Naive B cell (primary cell): Measurements from ENCODE around the gene MPV17L2. TPM values are rescaled to one million over a fixed set of nuclear protein-coding genes. Genes with fewer than 3 reads are reported as not detected.
"Not testable (repeated sequence)": the region's sequence is repeated elsewhere in the genome, so short reads cannot be mapped to it uniquely, and the experiment has no call there.

ENCODE experiments used
- ATAC-seq, 2 donors: fragments of 150-1000 bp; cut with Tn5 transposase; 2 replicates each; pipeline ENCODE4 v1.10.0; 2021; ENCODE audit warnings: low read depth in 2 of 2, mild to moderate bottlenecking in 2 of 2, moderate library complexity in 2 of 2
- DNase-seq: peaks from one replicate; pipeline ENCODE4 v3.0.0; 2022
- H3K27ac Mint-ChIP-seq, 6 donors: one replicate each; pipeline ENCODE4 v1.8.0; 2020 to 2022; ENCODE audit warnings: mild to moderate bottlenecking in 6 of 6, mixed read lengths in 6 of 6, moderate library complexity in 5 of 6, inconsistent platforms in 2 of 6
- H3K27me3 Mint-ChIP-seq, 3 donors: one replicate each; pipeline ENCODE4 v1.8.0; 2021 to 2022; ENCODE audit warnings: mixed read lengths in 3 of 3, mild to moderate bottlenecking in 1 of 3
- H3K36me3 Mint-ChIP-seq, 2 donors: one replicate each; pipeline ENCODE4 v1.8.0; 2020 to 2022; ENCODE audit warnings: mixed read lengths in 2 of 2, inconsistent platforms in 1 of 2, mild to moderate bottlenecking in 1 of 2
- H3K4me1 Mint-ChIP-seq, 3 donors: one replicate each; pipeline ENCODE4 v1.8.0; 2020 to 2022; ENCODE audit warnings: mixed read lengths in 3 of 3, inconsistent platforms in 1 of 3, mild to moderate bottlenecking in 1 of 3, moderate library complexity in 1 of 3
- H3K4me3 Mint-ChIP-seq, 8 donors: one replicate each; pipeline ENCODE4 v1.8.0; 2020 to 2022; ENCODE audit warnings: mild to moderate bottlenecking in 8 of 8, mixed read lengths in 8 of 8, moderate library complexity in 8 of 8, inconsistent platforms in 2 of 8
- H3K9me3 Mint-ChIP-seq, 7 donors: one replicate each; pipeline ENCODE4 v1.8.0; 2020 to 2022; ENCODE audit warnings: mixed read lengths in 7 of 7, mild to moderate bottlenecking in 5 of 7, inconsistent platforms in 2 of 7, moderate library complexity in 1 of 7
- polyA plus RNA-seq, 6 donors: library from polyadenylated mRNA; unstranded; fragments of 300-500 nt; fragmentation: Illumina TruSeq; gene quantifications; one replicate each; pipeline ENCODE4 v1.2.3, GENCODE V29; 2021; ENCODE audit warnings: low read depth in 6 of 6

MPV17L2 gene
- polyA plus RNA-seq, 6 donors from 2014 or later, result 1.8 to 12.0 (median 10.2) TPM

DNA sequence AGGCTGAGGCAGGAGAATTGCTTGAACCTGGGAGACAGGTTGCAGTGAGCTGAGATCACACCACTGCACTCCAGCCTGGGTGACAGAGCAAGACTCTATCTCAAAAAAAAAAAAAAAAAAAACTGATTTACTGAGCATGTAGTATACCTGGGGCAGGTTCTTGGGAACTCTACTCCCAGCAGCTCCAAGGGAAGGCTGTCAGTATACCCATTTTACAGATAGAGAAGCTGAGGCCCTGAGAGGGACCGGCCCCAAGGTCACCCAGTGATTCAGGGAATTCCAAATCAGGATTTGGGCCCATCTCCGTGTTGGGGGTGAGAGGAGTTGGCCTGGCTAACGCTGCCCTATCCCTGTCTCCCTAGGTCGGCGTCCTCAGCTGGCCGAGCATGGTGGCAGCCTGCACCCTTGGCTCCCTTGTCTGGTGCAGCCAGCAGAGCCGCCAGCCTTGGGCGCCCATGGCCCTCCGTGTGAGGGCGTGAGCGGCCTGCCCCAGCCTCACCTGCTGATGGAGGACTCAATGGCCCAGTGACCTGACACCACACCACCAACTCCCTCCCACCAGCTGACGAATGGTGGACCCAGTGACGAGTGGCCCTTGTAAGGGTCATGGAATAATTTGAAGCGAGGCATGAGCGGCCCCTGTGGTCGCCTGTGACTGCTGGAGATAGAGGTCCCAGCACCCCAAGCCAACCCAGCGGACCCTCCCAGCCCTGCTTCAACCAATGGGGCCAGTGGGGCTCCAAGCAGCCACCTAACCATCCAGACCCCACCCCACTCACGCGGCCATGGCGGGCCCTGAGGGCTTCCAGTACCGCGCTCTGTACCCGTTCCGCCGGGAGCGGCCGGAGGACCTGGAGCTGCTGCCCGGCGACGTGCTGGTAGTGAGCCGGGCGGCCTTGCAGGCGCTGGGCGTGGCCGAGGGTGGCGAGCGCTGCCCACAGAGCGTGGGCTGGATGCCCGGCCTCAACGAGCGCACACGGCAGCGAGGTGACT is 37.6 kb upstream of the MPV17L2 start:
- Mint-ChIP-seq H3K27me3 (no peaks in the 10 kb centered on the region), H3K9me3 (no peaks in the 10 kb centered on the region), H3K4me3 (peak overlapping the region in 5 of 8 donors; percentile 23 to 92 (median 36)), H3K36me3 (no peaks in the 10 kb centered on the region), H3K27ac (peak overlapping the region in 1 of 6 donors; percentile 39), H3K4me1 (peaks cover 25 to 36% (median 27%) of the 10 kb centered on the region in 3 donors)
- DNase-seq, result no peak
- ATAC-seq, result no peak

GRCh38 chr19:18156268-18156667 is 36.8 kb upstream of the MPV17L2 start:
- H3K9me3 Mint-ChIP-seq, result no peaks in the 10 kb centered on the region
- DNase-seq, result no peak
- peak overlapping the region in 2 of 8 donors; percentile 29 to 75 for H3K4me3 Mint-ChIP-seq
- no peaks in the 10 kb centered on the region for H3K27me3 Mint-ChIP-seq
- peaks cover 31 to 37% (median 32%) of the 10 kb centered on the region in 3 donors for H3K4me1 Mint-ChIP-seq
- no peak for ATAC-seq
- no peaks in the 10 kb centered on the region for H3K36me3 Mint-ChIP-seq
- peak overlapping the region in 1 of 6 donors; percentile 39 for H3K27ac Mint-ChIP-seq

DNA sequence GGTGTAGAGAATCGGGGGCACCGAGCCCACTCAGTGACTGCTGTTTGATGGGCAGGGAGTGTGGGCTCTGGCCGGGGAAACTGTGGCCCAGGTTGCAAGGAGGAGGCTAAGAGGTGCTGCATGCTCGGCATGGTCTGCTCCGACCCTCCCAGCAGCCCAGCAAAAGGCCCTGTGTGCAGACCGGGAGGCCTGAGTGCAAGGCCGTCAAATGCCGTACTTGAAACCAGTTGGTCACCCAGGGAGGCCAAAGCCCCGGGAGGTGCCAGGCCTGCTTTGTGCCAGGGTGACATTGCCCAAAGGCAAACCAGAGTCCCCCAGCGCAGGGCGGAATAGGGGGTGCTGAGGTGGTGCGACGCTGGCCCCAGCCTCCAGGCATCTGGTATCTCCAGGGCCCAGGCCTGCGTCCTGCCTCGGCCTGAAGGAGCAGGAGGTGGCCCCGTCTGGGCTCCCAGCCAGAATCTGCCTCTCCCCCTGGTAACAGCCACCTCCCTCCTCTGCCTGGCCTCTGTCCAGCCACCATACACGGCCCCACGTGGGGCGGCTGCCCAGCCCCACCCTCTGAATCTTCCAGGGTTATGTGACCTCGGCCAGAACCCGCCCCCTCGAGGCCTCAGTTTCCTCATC is 36.1 kb upstream of the MPV17L2 start:
- H3K27ac Mint-ChIP-seq, result peak overlapping the region in 1 of 6 donors; percentile 15
- no peak for ATAC-seq
- peak overlapping the region in 1 of 8 donors; percentile 75 for H3K4me3 Mint-ChIP-seq

DNA sequence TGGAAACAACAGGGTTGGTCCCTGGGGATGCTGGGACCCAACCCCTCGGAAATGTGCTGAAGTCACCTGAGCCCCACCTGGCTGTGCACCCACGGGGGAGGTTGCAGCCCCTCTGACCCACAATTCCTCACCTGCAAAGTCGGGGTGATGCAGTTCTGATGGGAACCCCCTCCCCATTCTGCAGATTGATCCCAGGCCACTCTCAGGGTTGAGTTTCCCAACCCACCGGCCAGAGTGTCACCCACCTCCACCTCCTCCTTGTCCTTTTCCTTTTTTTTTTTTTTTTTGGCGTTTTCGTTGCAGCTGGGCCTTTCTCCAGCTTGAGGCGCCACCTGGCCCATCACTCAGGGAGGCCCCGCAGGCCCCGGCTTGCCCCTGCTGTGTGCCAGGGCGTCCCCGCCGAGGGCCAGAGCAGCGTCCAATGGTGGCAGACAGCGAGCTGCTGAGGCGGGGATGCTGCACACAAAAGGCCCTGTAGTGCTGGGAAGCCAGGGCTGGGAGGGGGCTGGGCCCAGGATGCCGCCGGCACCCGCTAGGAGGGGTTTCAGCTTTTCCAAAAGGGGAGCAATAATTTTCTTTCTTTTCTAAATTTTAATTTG is 35.5 kb upstream of the MPV17L2 start:
- DNase-seq (no peak), ATAC-seq (no peak)
- no peak overlapping the region for H3K4me3 Mint-ChIP-seq
- H3K4me1 Mint-ChIP-seq, result peaks cover 24 to 36% (median 32%) of the 10 kb centered on the region in 3 donors
- no peaks in the 10 kb centered on the region for H3K9me3 Mint-ChIP-seq
- H3K36me3 Mint-ChIP-seq, result no peaks in the 10 kb centered on the region
- H3K27me3 Mint-ChIP-seq, result no peaks in the 10 kb centered on the region
- peak overlapping the region in 2 of 6 donors; percentile 18 to 54 for H3K27ac Mint-ChIP-seq

More for the DNA sequence above, 36.1 kb upstream of the MPV17L2 start:
- peaks cover 28 to 37% (median 36%) of the 10 kb centered on the region in 3 donors for H3K4me1 Mint-ChIP-seq
- H3K36me3 Mint-ChIP-seq, result no peaks in the 10 kb centered on the region
- no peaks in the 10 kb centered on the region for H3K9me3 Mint-ChIP-seq
- DNase-seq, result no peak
- H3K27me3 Mint-ChIP-seq, result no peaks in the 10 kb centered on the region

DNA sequence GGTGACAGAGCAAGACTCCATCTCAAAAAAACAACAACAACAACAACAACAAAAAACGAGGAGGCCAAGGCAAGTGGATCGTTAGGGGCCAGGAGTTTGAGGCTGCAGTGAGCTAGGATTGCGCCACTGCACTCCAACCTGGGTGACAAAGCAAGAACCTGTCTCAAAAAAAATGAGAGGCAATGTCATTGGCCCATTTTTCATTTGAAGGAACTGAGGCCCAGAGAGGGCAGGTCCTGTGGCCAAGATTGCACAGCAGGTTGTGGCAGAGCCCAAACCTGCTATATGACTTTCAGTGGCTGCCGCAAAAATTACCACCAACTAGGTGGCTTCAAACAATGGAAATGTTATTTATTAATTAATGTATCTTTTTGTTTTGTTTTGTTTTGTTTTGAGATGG is 34.6 kb upstream of the MPV17L2 start:
- DNase-seq, result no peak
- H3K36me3 Mint-ChIP-seq, result no peaks in the 10 kb centered on the region
- peaks cover 24 to 38% (median 32%) of the 10 kb centered on the region in 3 donors for H3K4me1 Mint-ChIP-seq
- no peak overlapping the region for H3K27ac Mint-ChIP-seq
- no peak overlapping the region for H3K4me3 Mint-ChIP-seq
- H3K9me3 Mint-ChIP-seq, result no peaks in the 10 kb centered on the region
- no peak for ATAC-seq
- H3K27me3 Mint-ChIP-seq, result no peaks in the 10 kb centered on the region

GRCh38 chr19:18159059-18159616 is 33.9 kb upstream of the MPV17L2 start:
- not testable (repeated sequence) for H3K27ac Mint-ChIP-seq, DNase-seq, ATAC-seq, H3K27me3 Mint-ChIP-seq, H3K36me3 Mint-ChIP-seq, H3K9me3 Mint-ChIP-seq
- Mint-ChIP-seq H3K4me1 (peaks cover 20 to 36% (median 28%) of the 10 kb centered on the region in 3 donors), H3K4me3 (peak overlapping the region in 2 of 8 donors; percentile 9 to 56)

DNA sequence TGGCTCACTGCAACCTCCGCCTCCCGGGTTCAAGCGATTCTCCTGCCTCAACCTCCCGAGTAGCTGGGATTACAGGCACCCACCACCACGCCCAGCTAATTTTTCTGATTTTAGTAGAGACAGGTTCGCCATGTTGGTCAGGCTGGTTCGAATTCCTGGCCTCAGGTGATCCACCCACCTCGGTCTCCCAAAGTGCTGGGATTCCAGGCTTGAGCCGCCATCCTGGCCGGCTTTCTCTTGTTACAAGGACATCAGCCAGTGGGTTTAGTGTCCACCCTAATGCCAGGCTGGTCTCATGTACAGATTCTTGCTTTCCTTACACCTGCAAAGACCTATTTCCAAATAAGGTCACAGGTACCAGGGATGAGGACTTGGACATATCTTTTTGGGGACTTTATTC is 33.2 kb upstream of the MPV17L2 start:
- Mint-ChIP-seq H3K4me1 (peaks cover 15 to 30% (median 21%) of the 10 kb centered on the region in 3 donors), H3K4me3 (peak overlapping the region in 3 of 8 donors; percentile 10 to 66 (median 39)), H3K36me3 (no peaks in the 10 kb centered on the region), H3K27me3 (no peaks in the 10 kb centered on the region), H3K27ac (no peak overlapping the region), H3K9me3 (no peaks in the 10 kb centered on the region)
- DNase-seq (no peak), ATAC-seq (no peak)

GRCh38 chr19:18160493-18160970 is 32.5 kb upstream of the MPV17L2 start:
- H3K27ac Mint-ChIP-seq, result peak overlapping the region in 1 of 6 donors; percentile 15
- no peaks in the 10 kb centered on the region for H3K27me3 Mint-ChIP-seq
- peak overlapping the region in 7 of 8 donors; percentile 20 to 79 (median 63) for H3K4me3 Mint-ChIP-seq
- H3K36me3 Mint-ChIP-seq, result peaks cover under 1 to 2% of the 10 kb centered on the region in 2 donors
- peaks cover 13 to 29% (median 15%) of the 10 kb centered on the region in 3 donors for H3K4me1 Mint-ChIP-seq
- no peak for DNase-seq
- H3K9me3 Mint-ChIP-seq, result no peaks in the 10 kb centered on the region
- ATAC-seq, result no peak

- Mint-ChIP-seq H3K36me3 (peaks cover 3 to 8% of the 10 kb centered on the region in 2 donors), H3K27ac (peak overlapping the region in 1 of 6 donors; percentile 29), H3K9me3 (no peaks in the 10 kb centered on the region), H3K4me3 (peak overlapping the region; percentile 20 to 71 (median 61)), H3K27me3 (no peaks in the 10 kb centered on the region), H3K4me1 (peaks cover 14 to 32% (median 18%) of the 10 kb centered on the region in 3 donors)
- peak; percentile 85 for DNase-seq
- ATAC-seq, result peak; percentile 94
Observed at GRCh38 chr19:18160971-18161635, 31.9 kb upstream of the MPV17L2 start.

- peaks cover 14 to 29% (median 14%) of the 10 kb centered on the region in 3 donors for H3K4me1 Mint-ChIP-seq
- peak overlapping the region in 2 of 6 donors; percentile 21 to 29 for H3K27ac Mint-ChIP-seq
- DNase-seq (no peak), ATAC-seq (peak; percentile 3 to 12)
- H3K27me3 Mint-ChIP-seq, result no peaks in the 10 kb centered on the region
- peaks cover 3 to 10% of the 10 kb centered on the region in 2 donors for H3K36me3 Mint-ChIP-seq
- no peaks in the 10 kb centered on the region for H3K9me3 Mint-ChIP-seq
- peak overlapping the region in 6 of 8 donors; percentile 35 to 64 (median 58) for H3K4me3 Mint-ChIP-seq
Observed at GRCh38 chr19:18161636-18162002, 31.4 kb upstream of the MPV17L2 start.

DNA sequence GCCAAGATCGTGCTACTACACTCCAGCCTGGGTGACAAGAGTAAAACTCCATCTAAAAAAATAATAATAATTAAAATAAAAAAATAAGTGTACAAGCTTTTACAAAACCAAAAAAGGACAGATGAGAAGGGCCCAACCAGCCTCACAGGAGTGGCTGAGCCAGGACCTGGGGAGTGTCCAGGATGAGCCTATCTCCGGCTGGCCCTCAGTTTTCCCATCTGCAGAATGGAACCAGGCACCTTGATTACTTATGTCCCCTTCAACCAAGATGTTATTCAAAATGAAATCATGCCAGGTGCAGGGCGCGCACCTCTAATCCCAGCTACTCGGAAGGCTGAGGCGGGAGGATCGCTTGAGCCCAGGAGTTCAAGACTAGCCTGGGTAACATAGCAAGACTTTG is 28.9 kb upstream of the MPV17L2 start:
- no peaks in the 10 kb centered on the region for H3K9me3 Mint-ChIP-seq
- no peak overlapping the region for H3K4me3 Mint-ChIP-seq
- ATAC-seq (no peak), DNase-seq (no peak)
- no peak overlapping the region for H3K27ac Mint-ChIP-seq
- H3K27me3 Mint-ChIP-seq, result no peaks in the 10 kb centered on the region
- peaks cover 3 to 10% of the 10 kb centered on the region in 2 donors for H3K36me3 Mint-ChIP-seq
- peaks cover 20 to 41% (median 25%) of the 10 kb centered on the region in 3 donors for H3K4me1 Mint-ChIP-seq

GRCh38 chr19:18165794-18166544 is 27.0 kb upstream of the MPV17L2 start:
- peaks cover 26 to 49% (median 36%) of the 10 kb centered on the region in 3 donors for H3K4me1 Mint-ChIP-seq
- H3K36me3 Mint-ChIP-seq, result peaks cover 3 to 10% of the 10 kb centered on the region in 2 donors
- DNase-seq (no peak), ATAC-seq (no peak)
- no peak overlapping the region for H3K27ac Mint-ChIP-seq
- H3K27me3 Mint-ChIP-seq, result no peaks in the 10 kb centered on the region
- H3K9me3 Mint-ChIP-seq, result no peaks in the 10 kb centered on the region
- peak overlapping the region in 1 of 8 donors; percentile 12 for H3K4me3 Mint-ChIP-seq
